Heart left ventricle (tissue), 13 donors: ENCODE results near the gene MYH15.

Experiments used
- CTCF ChIP-seq, 12 donors: fragments of 200-600 bp; sonication (generic) in 4 of 12; IDR thresholded peaks; one replicate each; pipeline versions ENCODE4 v1.5.0 to v1.8.0; 2018 to 2022; ENCODE audit warnings: antibody characterized with exemption in 12 of 12, mild to moderate bottlenecking in 5 of 12
- POLR2A ChIP-seq, 2 donors: fragments of 450-650 bp; IDR thresholded peaks; one replicate each; pipeline ENCODE4 v1.6.1; 2017; ENCODE audit warnings: antibody characterized with exemption in 2 of 2, mild to moderate bottlenecking in 2 of 2, moderate library complexity in 2 of 2
- donor health status: ischemic (EF 13 %, LVEDD 7.1; RV severe dilation, severe dysfunction).
- donor health status: DM: no; HTN: yes; CAD: no.
- donor health status: DM: no; HTN: no; CAD: no.
- donor health status: ischemic (EF 25% LVEDD 6.9; RV normal size, moderate dysfunction).
- donor health status: ischemic (EF 25% LVEDD 5.7; RV mildly dilated, moderate dysfunction).
- donor health status: ischemic (EF 35%, LVEDD 5.7; RV mildly dilated, moderate dysfunction).
- donor health status: nonischemic (EF 11% LVEDD 7.7; RV severe dilation, severe dysfunction).
- donor health status: DM: yes; HTN: yes; CAD: no.
- donor health status: PGD.
- donor health status: ischemic (EF 29% LVEDD 5.4; RV normal size, mild dysfunction).
- donor health status: nonischemic (EF 23%, LVEDD 6.1; RV moderate dilation, normal function).

DNA sequence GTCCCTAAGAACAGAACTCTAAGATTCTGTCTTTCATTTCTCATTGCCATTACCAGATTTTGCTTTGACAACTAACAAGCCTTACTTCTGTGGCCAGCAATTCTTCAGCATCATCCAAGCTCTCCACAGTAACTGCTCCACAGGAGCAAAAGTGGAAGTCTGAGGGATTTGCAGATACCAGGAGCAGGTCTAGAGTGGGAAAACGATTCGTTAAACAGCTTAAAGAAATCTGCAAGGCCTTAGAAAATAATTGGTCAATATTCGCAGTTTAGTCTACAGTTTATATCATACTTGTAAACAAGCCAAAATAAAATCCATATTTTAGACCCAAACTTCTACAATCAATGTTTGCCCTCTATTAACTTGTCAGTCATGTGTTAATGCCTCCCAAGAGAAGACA lies 24.1 kb downstream of the MYH15 start:
- TF ChIP-seq CTCF (IDR thresholded peaks at IDR 0.05) (no peak), POLR2A (IDR thresholded peaks at IDR 0.05) (no peak)
